HFFc6 (cell line): ENCODE results near the gene LILRA2. TPM values are rescaled to one million over a fixed set of nuclear protein-coding genes. Genes with fewer than 3 reads are reported as not detected.

Experiments used
- DNase-seq: peaks from one replicate; pipeline ENCODE4 v3.0.0-alpha.2; 2018
- H3K27ac Mint-ChIP-seq: 2 replicates; pipeline ENCODE4 v1.8.0; 2020; ENCODE audit warnings: mild to moderate bottlenecking, mixed read lengths
- H3K27me3 Mint-ChIP-seq: 2 replicates; pipeline ENCODE4 v1.8.0; 2021; ENCODE audit warnings: mild to moderate bottlenecking, moderate library complexity, mixed read lengths; ENCODE audit not compliant: insufficient read depth
- H3K36me3 Mint-ChIP-seq: 2 replicates; pipeline ENCODE4 v1.8.0; 2021; ENCODE audit warnings: low read depth, mixed read lengths
- H3K4me1 Mint-ChIP-seq: 2 replicates; pipeline ENCODE4 v1.8.0; 2020; ENCODE audit warnings: low read depth, mixed read lengths
- H3K4me3 Mint-ChIP-seq: 2 replicates; pipeline ENCODE4 v1.8.0; 2020; ENCODE audit warnings: mild to moderate bottlenecking, moderate library complexity, mixed read lengths
- H3K9me3 Mint-ChIP-seq: 2 replicates; pipeline ENCODE4 v1.8.0; 2020; ENCODE audit warnings: mild to moderate bottlenecking, mixed read lengths
- CTCF ChIP-seq: fragments of 200-600 bp; sonication (generic); IDR thresholded peaks from 2 replicates; pipeline ENCODE4 v1.5.0; 2021; ENCODE audit warnings: antibody characterized with exemption, mild to moderate bottlenecking
- total RNA-seq, 6 experiments: library from RNA; stranded (reverse); fragmentation: NEBNext Ultra II Directional; extraction: Animal tissue kit (Norgen Biotek cat#: 25700); gene quantifications; 2 replicates in 1 of 6; 3 replicates in 5 of 6; pipeline ENCODE4 v1.2.3, GENCODE V29; 2021

LILRA2 gene
- total RNA-seq, 6 experiments from 2014 or later = not detected

- Mint-ChIP-seq H3K36me3 (peaks cover 6% of the 10 kb centered on the region), H3K27me3 (no peaks in the 10 kb centered on the region; the same call in 1 of the 2 replicates)
These were observed 38.8 kb downstream of the LILRA2 start for GRCh38 chr19:54612428-54612827.

DNA sequence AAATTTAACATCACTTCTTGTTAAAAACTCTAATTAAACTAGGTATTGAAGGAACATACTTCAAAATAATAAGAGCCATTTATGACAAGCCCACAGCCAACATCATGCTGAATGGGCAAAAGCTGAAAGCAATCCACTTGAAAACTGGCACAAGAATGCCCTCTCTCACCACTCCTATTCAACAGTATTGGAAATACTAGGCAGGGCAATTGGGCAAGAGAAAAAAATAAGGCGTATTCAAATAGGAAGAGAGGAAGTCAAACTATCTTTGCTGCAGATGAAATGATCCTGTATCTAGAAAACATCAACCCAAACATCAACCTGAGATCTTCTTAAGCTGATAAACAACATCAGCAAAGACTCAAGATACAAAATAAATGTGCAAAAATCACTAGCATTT, 41.1 kb downstream of the LILRA2 start:
- peaks cover 60% of the 10 kb centered on the region for H3K9me3 Mint-ChIP-seq

More at GRCh38 chr19:54612428-54612827, 38.8 kb downstream of the LILRA2 start:
- H3K27ac Mint-ChIP-seq = no peak overlapping the region
- TF ChIP-seq CTCF = no peak
- no peaks in the 10 kb centered on the region for H3K4me1 Mint-ChIP-seq
- H3K9me3 Mint-ChIP-seq = peaks cover 68% of the 10 kb centered on the region
- no peak overlapping the region for H3K4me3 Mint-ChIP-seq
- no peak for DNase-seq

GRCh38 chr19:54616057-54616456, 42.5 kb downstream of the LILRA2 start:
- TF ChIP-seq CTCF = no peak
- Mint-ChIP-seq H3K4me1 (no peaks in the 10 kb centered on the region), H3K36me3 (no peaks in the 10 kb centered on the region), H3K27me3 (no peaks in the 10 kb centered on the region; the same call in 1 of the 2 replicates), H3K9me3 (peaks cover 54% of the 10 kb centered on the region), H3K27ac (no peak overlapping the region), H3K4me3 (no peak overlapping the region)
- no peak for DNase-seq

More for the DNA sequence above, 41.1 kb downstream of the LILRA2 start:
- H3K4me3 Mint-ChIP-seq = no peak overlapping the region
- no peak for TF ChIP-seq CTCF
- no peaks in the 10 kb centered on the region for H3K4me1 Mint-ChIP-seq
- DNase-seq = no peak
- H3K36me3 Mint-ChIP-seq = peaks cover 2% of the 10 kb centered on the region
- no peaks in the 10 kb centered on the region; the same call in 1 of the 2 replicates for H3K27me3 Mint-ChIP-seq
- H3K27ac Mint-ChIP-seq = no peak overlapping the region

- Mint-ChIP-seq H3K27ac (no peak overlapping the region), H3K9me3 (peaks cover 52% of the 10 kb centered on the region)
- no peak for DNase-seq
These were observed 43.4 kb downstream of the LILRA2 start for GRCh38 chr19:54616821-54617560.

GRCh38 chr19:54620464-54620863, 46.9 kb downstream of the LILRA2 start:
- DNase-seq = no peak
- Mint-ChIP-seq H3K4me1 (no peaks in the 10 kb centered on the region), H3K9me3 (peaks cover 51% of the 10 kb centered on the region), H3K27me3 (no peaks in the 10 kb centered on the region; the same call in 1 of the 2 replicates), H3K27ac (no peak overlapping the region), H3K36me3 (no peaks in the 10 kb centered on the region), H3K4me3 (no peak overlapping the region)
- no peak for TF ChIP-seq CTCF

More at GRCh38 chr19:54616821-54617560, 43.4 kb downstream of the LILRA2 start:
- Mint-ChIP-seq H3K4me3 (no peak overlapping the region), H3K4me1 (no peaks in the 10 kb centered on the region), H3K27me3 (no peaks in the 10 kb centered on the region; the same call in 1 of the 2 replicates), H3K36me3 (no peaks in the 10 kb centered on the region)
- no peak for TF ChIP-seq CTCF
